H1 (cell line): ENCODE data around the gene OTOS.

ENCODE experiments used
- TF ChIP-seq, protein P1 (sequence below), 3 experiments: IDR thresholded peaks; 1 replicate in 2 of 3; 2 replicates in 1 of 3; pipeline versions ENCODE4 v1.5.1 to v1.6.1; 2011; ENCODE audit warnings: low read length in 3 of 3, mild to moderate bottlenecking in 3 of 3, inconsistent platforms in 2 of 3, low read depth in 1 of 3, moderate library complexity in 1 of 3; ENCODE audit not compliant: insufficient read depth in 1 of 3; ENCODE audit errors: control extremely low read depth in 1 of 3
- TF ChIP-seq, protein P2 (sequence below): IDR thresholded peaks from 2 replicates; pipeline ENCODE4 v1.6.1; 2012; ENCODE audit warnings: low read length, inconsistent platforms

GRCh38 chr2:240145461-240145860 lies 5.0 kb upstream of the OTOS start:
- TF ChIP-seq, protein P1, sequence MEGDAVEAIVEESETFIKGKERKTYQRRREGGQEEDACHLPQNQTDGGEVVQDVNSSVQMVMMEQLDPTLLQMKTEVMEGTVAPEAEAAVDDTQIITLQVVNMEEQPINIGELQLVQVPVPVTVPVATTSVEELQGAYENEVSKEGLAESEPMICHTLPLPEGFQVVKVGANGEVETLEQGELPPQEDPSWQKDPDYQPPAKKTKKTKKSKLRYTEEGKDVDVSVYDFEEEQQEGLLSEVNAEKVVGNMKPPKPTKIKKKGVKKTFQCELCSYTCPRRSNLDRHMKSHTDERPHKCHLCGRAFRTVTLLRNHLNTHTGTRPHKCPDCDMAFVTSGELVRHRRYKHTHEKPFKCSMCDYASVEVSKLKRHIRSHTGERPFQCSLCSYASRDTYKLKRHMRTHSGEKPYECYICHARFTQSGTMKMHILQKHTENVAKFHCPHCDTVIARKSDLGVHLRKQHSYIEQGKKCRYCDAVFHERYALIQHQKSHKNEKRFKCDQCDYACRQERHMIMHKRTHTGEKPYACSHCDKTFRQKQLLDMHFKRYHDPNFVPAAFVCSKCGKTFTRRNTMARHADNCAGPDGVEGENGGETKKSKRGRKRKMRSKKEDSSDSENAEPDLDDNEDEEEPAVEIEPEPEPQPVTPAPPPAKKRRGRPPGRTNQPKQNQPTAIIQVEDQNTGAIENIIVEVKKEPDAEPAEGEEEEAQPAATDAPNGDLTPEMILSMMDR (IDR thresholded peaks at IDR 0.05; ENCODE audit: control extremely low read depth in 1 of 3, insufficient read depth in 1 of 3, low read depth in 1 of 3, low read length in 3 of 3) = no peak
- TF ChIP-seq, protein P2, sequence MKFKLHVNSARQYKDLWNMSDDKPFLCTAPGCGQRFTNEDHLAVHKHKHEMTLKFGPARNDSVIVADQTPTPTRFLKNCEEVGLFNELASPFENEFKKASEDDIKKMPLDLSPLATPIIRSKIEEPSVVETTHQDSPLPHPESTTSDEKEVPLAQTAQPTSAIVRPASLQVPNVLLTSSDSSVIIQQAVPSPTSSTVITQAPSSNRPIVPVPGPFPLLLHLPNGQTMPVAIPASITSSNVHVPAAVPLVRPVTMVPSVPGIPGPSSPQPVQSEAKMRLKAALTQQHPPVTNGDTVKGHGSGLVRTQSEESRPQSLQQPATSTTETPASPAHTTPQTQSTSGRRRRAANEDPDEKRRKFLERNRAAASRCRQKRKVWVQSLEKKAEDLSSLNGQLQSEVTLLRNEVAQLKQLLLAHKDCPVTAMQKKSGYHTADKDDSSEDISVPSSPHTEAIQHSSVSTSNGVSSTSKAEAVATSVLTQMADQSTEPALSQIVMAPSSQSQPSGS = no peak
